Measurements from ENCODE around the gene MORN4.

The MORN4 gene

GRCh38 chr10:97572214-97572989, 60.9 kb downstream of the MORN4 start, which contains the start of gene ANKRD2:
TSS of gene ANKRD2 (plus strand) at chr10:97572779. CDS start at chr10:97572789, 10 bp downstream.
- peak; percentile 66 for DNase-seq

- DNase-seq, result no peak
Observed at GRCh38 chr10:97571622-97572021, 61.7 kb downstream of the MORN4 start.

GRCh38 chr10:97570789-97571471, 62.4 kb downstream of the MORN4 start:
- DNase-seq, result no peak

GRCh38 chr10:97570146-97570788, 63.0 kb downstream of the MORN4 start:
- no peak for DNase-seq

- DNase-seq, result no peak
Observed at GRCh38 chr10:97567891-97568290, 65.4 kb downstream of the MORN4 start.

- no peak for DNase-seq
Observed at GRCh38 chr10:97566336-97566996, 66.8 kb downstream of the MORN4 start.

GRCh38 chr10:97564776-97565175, 68.5 kb downstream of the MORN4 start:
- no peak for DNase-seq

Data from T1000 (cell line).